ENCODE data around the gene UNK.

GRCh38 chr17:75845933-75846691 lies 61.5 kb downstream of the UNK start:
- no peak for TF ChIP-seq FOXP2 (optimal IDR thresholded peaks at IDR 0.05; ENCODE audit: borderline replicate concordance, extremely low read depth, extremely low read length, insufficient read depth)
- TF ChIP-seq POLR2AphosphoS5 (IDR thresholded peaks at IDR 0.05; ENCODE audit: low read depth, low read length): no peak
- no peak for TF ChIP-seq REST (IDR thresholded peaks at IDR 0.05; ENCODE audit: insufficient read depth in 1 of 2, low read depth in 2 of 2, low read length in 2 of 2)
- no peak for TF ChIP-seq TAF1 (IDR thresholded peaks at IDR 0.05; ENCODE audit: borderline replicate concordance, insufficient read depth, low read length)
